Stimulated activated CD4-positive, alpha-beta T cell treated with anti-CD3 and anti-CD28 coated beads, Interleukin-12 subunit alpha, Interleukin-12 subunit beta, amount 100 ng/mL, for 48 hours (primary cell): ENCODE data around the gene KRTAP10-7.
"Not testable (repeated sequence)": the region's sequence is repeated elsewhere in the genome, so short reads cannot be mapped to it uniquely, and the experiment has no call there.

Source experiments
- DNase-seq, 3 donors: peaks; one replicate each; pipeline ENCODE4 v3.0.0-alpha.2; 2020; ENCODE audit warnings: low read depth in 2 of 3, low spot score in 1 of 3

Gene KRTAP10-7

GRCh38 chr21:44589586-44590305, 10.7 kb upstream of the KRTAP10-7 start:
- DNase-seq, result no peak

GRCh38 chr21:44590311-44590721, 10.1 kb upstream of the KRTAP10-7 start:
- DNase-seq, result no peak

- DNase-seq, result not testable (repeated sequence)
Observed at GRCh38 chr21:44590897-44591800, 9.2 kb upstream of the KRTAP10-7 start.

- DNase-seq, result not testable (repeated sequence)
Observed at GRCh38 chr21:44591801-44592130, 8.6 kb upstream of the KRTAP10-7 start.

- DNase-seq, result no peak
Observed at GRCh38 chr21:44592446-44593311, 7.7 kb upstream of the KRTAP10-7 start, which contains the start of gene KRTAP10-6. TSS of gene KRTAP10-6 (minus strand) at chr21:44592505. CDS start at chr21:44592484, 21 bp downstream.

- DNase-seq, result no peak
Observed at GRCh38 chr21:44593598-44594405, 6.6 kb upstream of the KRTAP10-7 start.

- no peak for DNase-seq
Observed at GRCh38 chr21:44594406-44594916, 5.9 kb upstream of the KRTAP10-7 start.

GRCh38 chr21:44595524-44595923, 4.9 kb upstream of the KRTAP10-7 start:
- no peak for DNase-seq

GRCh38 chr21:44596068-44596725, 4.2 kb upstream of the KRTAP10-7 start:
- DNase-seq, result no peak

- no peak for DNase-seq
Observed at GRCh38 chr21:44598061-44598460, 2.3 kb upstream of the KRTAP10-7 start.

GRCh38 chr21:44599264-44600029, 950 bp upstream of the KRTAP10-7 start:
- DNase-seq, result no peak

- not testable (repeated sequence) for DNase-seq
Observed at GRCh38 chr21:44601091-44601490, 694 bp downstream of the KRTAP10-7 start.

GRCh38 chr21:44601596-44602462, 1.4 kb downstream of the KRTAP10-7 start:
- no peak for DNase-seq

GRCh38 chr21:44602463-44602850, 2.1 kb downstream of the KRTAP10-7 start:
- no peak for DNase-seq

- no peak for DNase-seq
Observed at GRCh38 chr21:44603109-44603875, 2.9 kb downstream of the KRTAP10-7 start.

GRCh38 chr21:44603911-44604310, 3.5 kb downstream of the KRTAP10-7 start:
- no peak for DNase-seq

GRCh38 chr21:44606495-44606894, 6.1 kb downstream of the KRTAP10-7 start:
- no peak for DNase-seq
